ENCODE data around the gene RTEL1.

GRCh38 chr20:63701329-63702035, 43.4 kb downstream of the RTEL1 start:
- TF ChIP-seq CTCF (tag by site-specific recombination; IDR thresholded peaks at IDR 0.05) (no peak), SCRT2 (tag by site-specific recombination; IDR thresholded peaks at IDR 0.05) (no peak), ZNF350 (tag by site-specific recombination; IDR thresholded peaks at IDR 0.05) (no peak), ZBTB21 (tag by site-specific recombination; IDR thresholded peaks at IDR 0.05) (no peak), ZNF133 (tag by site-specific recombination; IDR thresholded peaks at IDR 0.05) (no peak), REST (tag by site-specific recombination; IDR thresholded peaks at IDR 0.05) (no peak), ZBTB26 (tag by site-specific recombination; optimal IDR thresholded peaks at IDR 0.05) (no peak), ZNF529 (tag by site-specific recombination; IDR thresholded peaks at IDR 0.05; ENCODE audit: insufficient replicate concordance) (no peak), ZNF37A (tag by site-specific recombination; IDR thresholded peaks at IDR 0.05) (no peak), ZNF843 (tag by site-specific recombination; IDR thresholded peaks at IDR 0.05) (no peak)

Measured in HEK293 (cell line).